ENCODE results near the gene WDFY3. TPM values are rescaled to one million over a fixed set of nuclear protein-coding genes. Genes with fewer than 3 reads are reported as not detected.

Gene WDFY3
- total RNA-seq, 1 donor from 2014 or later: 55.8 TPM

- peaks cover 4% of the 10 kb centered on the region for H3K36me3 ChIP-seq
- no peaks in the 10 kb centered on the region for H3K27me3 Mint-ChIP-seq (ENCODE audit: insufficient read depth, low read depth)
- H3K4me2 ChIP-seq: no peak overlapping the region
- no peak overlapping the region for H3K9ac ChIP-seq
- H3K4me3 Mint-ChIP-seq: no peak overlapping the region
- no peaks in the 10 kb centered on the region for H3K9me3 Mint-ChIP-seq
- H3K27ac ChIP-seq: no peak overlapping the region
- no peaks in the 10 kb centered on the region for H4K20me1 ChIP-seq (ENCODE audit: low read depth)
- TF ChIP-seq EZH2 (IDR thresholded peaks at IDR 0.05) (no peak), EZH2phosphoT487 (IDR thresholded peaks at IDR 0.05) (no peak)
- TF ChIP-seq, protein P1, sequence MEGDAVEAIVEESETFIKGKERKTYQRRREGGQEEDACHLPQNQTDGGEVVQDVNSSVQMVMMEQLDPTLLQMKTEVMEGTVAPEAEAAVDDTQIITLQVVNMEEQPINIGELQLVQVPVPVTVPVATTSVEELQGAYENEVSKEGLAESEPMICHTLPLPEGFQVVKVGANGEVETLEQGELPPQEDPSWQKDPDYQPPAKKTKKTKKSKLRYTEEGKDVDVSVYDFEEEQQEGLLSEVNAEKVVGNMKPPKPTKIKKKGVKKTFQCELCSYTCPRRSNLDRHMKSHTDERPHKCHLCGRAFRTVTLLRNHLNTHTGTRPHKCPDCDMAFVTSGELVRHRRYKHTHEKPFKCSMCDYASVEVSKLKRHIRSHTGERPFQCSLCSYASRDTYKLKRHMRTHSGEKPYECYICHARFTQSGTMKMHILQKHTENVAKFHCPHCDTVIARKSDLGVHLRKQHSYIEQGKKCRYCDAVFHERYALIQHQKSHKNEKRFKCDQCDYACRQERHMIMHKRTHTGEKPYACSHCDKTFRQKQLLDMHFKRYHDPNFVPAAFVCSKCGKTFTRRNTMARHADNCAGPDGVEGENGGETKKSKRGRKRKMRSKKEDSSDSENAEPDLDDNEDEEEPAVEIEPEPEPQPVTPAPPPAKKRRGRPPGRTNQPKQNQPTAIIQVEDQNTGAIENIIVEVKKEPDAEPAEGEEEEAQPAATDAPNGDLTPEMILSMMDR (IDR thresholded peaks at IDR 0.05): no peak
- H3K27me3 ChIP-seq: no peaks in the 10 kb centered on the region
- no peak overlapping the region for H3K4me3 ChIP-seq
- H2AFZ ChIP-seq (replicated peaks): no peak overlapping the region
- peaks cover 15% of the 10 kb centered on the region for H3K4me1 ChIP-seq
- H3K79me2 ChIP-seq (ENCODE audit: low read depth): no peaks in the 10 kb centered on the region
- no peak for DNase-seq (ENCODE audit: low spot score)
- peaks cover 4% of the 10 kb centered on the region for H3K4me1 Mint-ChIP-seq
- no peak overlapping the region for H3K27ac Mint-ChIP-seq
- no peaks in the 10 kb centered on the region for H3K9me3 ChIP-seq (ENCODE audit: low read depth)
- peaks cover 5% of the 10 kb centered on the region for H3K36me3 Mint-ChIP-seq
- no peaks in the 10 kb centered on the region for H3F3A ChIP-seq (ENCODE audit: low read depth)
These were observed 78.7 kb downstream of the WDFY3 start for GRCh38 chr4:84887824-84888223.

DNA sequence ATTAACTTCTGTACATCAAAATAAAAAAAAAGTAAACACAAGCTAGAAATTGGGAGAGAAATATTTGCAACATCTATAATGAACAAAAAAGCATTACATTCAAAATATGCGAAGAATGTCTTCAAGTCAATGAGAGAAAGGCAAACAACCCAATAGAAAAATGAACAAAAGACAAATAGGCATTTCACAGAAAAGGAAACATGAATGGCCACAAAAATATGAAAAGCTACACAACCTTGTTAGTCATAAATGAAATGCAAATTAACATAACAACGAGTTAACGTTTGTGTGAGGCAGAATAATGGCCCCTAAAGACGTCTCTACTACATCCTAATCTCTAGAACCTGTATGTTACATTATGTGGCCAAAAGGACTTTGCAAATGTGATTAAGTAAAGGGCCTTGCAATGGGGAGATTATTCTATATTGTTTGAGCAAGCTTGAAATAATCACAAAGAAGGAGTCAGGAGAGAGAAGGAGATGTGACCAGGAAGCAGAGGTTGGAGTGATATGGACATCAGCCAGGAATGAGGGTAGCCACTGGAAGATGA is 86.8 kb downstream of the WDFY3 start:
- Histone ChIP-seq H3K36me3 (peaks cover 4% of the 10 kb centered on the region), H3K4me3 (no peak overlapping the region), H3F3A (ENCODE audit: low read depth) (no peaks in the 10 kb centered on the region), H3K27me3 (no peaks in the 10 kb centered on the region), H3K9me3 (ENCODE audit: low read depth) (no peaks in the 10 kb centered on the region), H2AFZ (replicated peaks) (no peak overlapping the region), H3K4me2 (no peak overlapping the region), H3K4me1 (no peaks in the 10 kb centered on the region), H3K79me2 (ENCODE audit: low read depth) (no peaks in the 10 kb centered on the region), H3K9ac (no peak overlapping the region), H4K20me1 (ENCODE audit: low read depth) (no peaks in the 10 kb centered on the region), H3K27ac (no peak overlapping the region)
- TF ChIP-seq, protein P1 (IDR thresholded peaks at IDR 0.05): no peak
- no peak for TF ChIP-seq EZH2phosphoT487 (IDR thresholded peaks at IDR 0.05)
- no peak for TF ChIP-seq EZH2 (IDR thresholded peaks at IDR 0.05)
- H3K9me3 Mint-ChIP-seq: peaks cover 3% of the 10 kb centered on the region
- no peaks in the 10 kb centered on the region for H3K4me1 Mint-ChIP-seq
- peaks cover 22% of the 10 kb centered on the region for H3K36me3 Mint-ChIP-seq
- H3K4me3 Mint-ChIP-seq: no peak overlapping the region
- peak overlapping the region; percentile 50 for H3K27ac Mint-ChIP-seq
- peaks cover 3% of the 10 kb centered on the region for H3K27me3 Mint-ChIP-seq (ENCODE audit: insufficient read depth, low read depth)
- DNase-seq (ENCODE audit: low spot score): no peak

DNA sequence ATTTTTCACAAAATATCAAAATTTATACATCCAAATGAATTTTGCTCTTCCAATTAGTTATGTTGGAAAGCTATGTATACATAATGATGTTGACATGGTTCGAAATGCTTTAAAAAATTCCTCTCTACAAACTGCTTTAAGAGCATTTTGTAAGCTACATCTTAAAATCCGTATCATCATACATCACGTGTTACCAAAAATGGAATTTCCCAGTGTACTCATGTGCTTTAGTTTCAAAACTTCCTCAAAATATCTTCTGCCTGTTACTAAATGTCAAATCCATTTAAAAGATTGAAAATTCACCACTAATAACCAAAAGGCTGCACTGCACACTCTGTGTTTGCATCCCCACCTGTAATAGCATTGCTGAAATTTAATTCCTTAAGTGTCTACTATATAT is 87.9 kb downstream of the WDFY3 start:
- no peaks in the 10 kb centered on the region for H3K4me1 Mint-ChIP-seq
- no peak overlapping the region for H3K9ac ChIP-seq
- no peaks in the 10 kb centered on the region for H3F3A ChIP-seq (ENCODE audit: low read depth)
- no peaks in the 10 kb centered on the region for H3K27me3 ChIP-seq
- TF ChIP-seq EZH2phosphoT487 (IDR thresholded peaks at IDR 0.05): no peak
- TF ChIP-seq, protein P1 (IDR thresholded peaks at IDR 0.05): no peak
- TF ChIP-seq EZH2 (IDR thresholded peaks at IDR 0.05): no peak
- no peaks in the 10 kb centered on the region for H4K20me1 ChIP-seq (ENCODE audit: low read depth)
- no peak for DNase-seq (ENCODE audit: low spot score)
- H3K27ac ChIP-seq: no peak overlapping the region
- no peaks in the 10 kb centered on the region for H3K9me3 ChIP-seq (ENCODE audit: low read depth)
- H3K4me2 ChIP-seq: no peak overlapping the region
- no peaks in the 10 kb centered on the region for H3K36me3 ChIP-seq
- no peak overlapping the region for H2AFZ ChIP-seq (replicated peaks)
- no peak overlapping the region for H3K4me3 ChIP-seq
- peaks cover 25% of the 10 kb centered on the region for H3K36me3 Mint-ChIP-seq
- H3K27ac Mint-ChIP-seq: no peak overlapping the region
- H3K9me3 Mint-ChIP-seq: peaks cover 3% of the 10 kb centered on the region
- H3K4me3 Mint-ChIP-seq: no peak overlapping the region
- no peaks in the 10 kb centered on the region for H3K4me1 ChIP-seq
- no peaks in the 10 kb centered on the region for H3K79me2 ChIP-seq (ENCODE audit: low read depth)
- H3K27me3 Mint-ChIP-seq (ENCODE audit: insufficient read depth, low read depth): peaks cover 3% of the 10 kb centered on the region
